IPS DF 6.9 (cell line): Measurements from ENCODE around the gene STPG1.

Experiments used
- DNase-seq: peaks from one replicate; pipeline ENCODE4 v3.0.0-alpha.2; 2013; ENCODE audit warnings: low read depth, low spot score
- H3K27ac ChIP-seq: one replicate; pipeline ENCODE4 v1.5.1; 2013; ENCODE audit warnings: low read length, control low read depth
- H3K27me3 ChIP-seq: 2 replicates; pipeline ENCODE4 v1.6.1; 2013; ENCODE audit warnings: mild to moderate bottlenecking, low read length; ENCODE audit not compliant: control insufficient read depth, insufficient read depth
- H3K36me3 ChIP-seq: 2 replicates; pipeline ENCODE4 v1.6.1; 2013; ENCODE audit warnings: low read length; ENCODE audit not compliant: control insufficient read depth, insufficient read depth
- H3K4me1 ChIP-seq: 2 replicates; pipeline ENCODE4 v1.6.1; 2013; ENCODE audit warnings: low read length; ENCODE audit not compliant: control insufficient read depth, insufficient read depth
- H3K4me3 ChIP-seq: 2 replicates; pipeline ENCODE4 v1.5.1; 2013; ENCODE audit warnings: mild to moderate bottlenecking, low read length
- H3K9me3 ChIP-seq: 2 replicates; pipeline ENCODE4 v1.6.1; 2013; ENCODE audit warnings: low read length, inconsistent platforms; ENCODE audit not compliant: control insufficient read depth, insufficient read depth
- WGBS: extraction: QIAGEN DNeasy Blood & Tissue Kit; methylation state at CpG from one replicate; pipeline ENCODE4 v1.1.7; 2013; ENCODE audit warnings: mixed read lengths, missing lambda C conversion rate; ENCODE audit not compliant: insufficient read length, insufficient coverage; 5-methylcytosine and 5-hydroxymethylcytosine counted together

The STPG1 gene

DNA sequence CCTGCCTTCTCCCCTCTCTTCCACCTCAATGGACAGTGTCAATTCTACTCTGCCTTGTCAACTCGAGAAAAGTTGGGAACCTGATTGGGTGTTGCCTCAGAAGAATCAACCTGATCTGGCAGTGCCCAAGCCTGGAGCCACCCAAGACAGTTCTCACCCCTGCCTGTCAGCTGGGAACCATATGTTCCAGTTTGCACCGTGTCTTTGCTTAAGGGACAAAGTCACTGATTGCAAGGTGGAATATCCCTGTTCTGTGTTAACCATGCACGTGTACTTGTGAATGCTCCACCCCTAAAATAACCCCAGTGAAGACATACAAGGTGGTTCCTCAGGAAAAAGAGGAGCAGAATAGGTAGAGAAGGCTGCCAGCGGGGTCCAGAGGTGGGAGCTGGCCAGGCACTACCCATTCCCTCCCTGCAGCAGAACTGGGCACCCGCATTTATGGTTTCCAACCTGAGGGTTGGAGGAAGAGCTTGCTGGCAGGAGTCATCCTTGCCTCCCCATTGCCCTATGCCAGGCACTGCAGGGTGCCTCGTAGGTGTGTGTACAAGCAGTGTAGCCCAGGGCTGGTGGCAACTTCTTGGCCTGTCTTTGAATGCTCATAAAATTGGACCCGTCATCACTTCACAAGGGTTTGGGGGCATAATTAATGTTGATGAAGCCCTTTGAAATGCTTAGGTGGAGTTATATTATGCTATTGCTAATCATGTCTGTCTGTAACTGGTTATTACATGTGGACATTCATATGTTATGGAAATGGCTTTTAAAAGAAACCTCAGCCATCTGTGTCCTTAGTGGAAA lies 13.4 kb upstream of the STPG1 start:
- no peak overlapping the region for H3K4me3 ChIP-seq
- WGBS: no CpG with 5 or more reads among the region's 7 CpGs

DNA sequence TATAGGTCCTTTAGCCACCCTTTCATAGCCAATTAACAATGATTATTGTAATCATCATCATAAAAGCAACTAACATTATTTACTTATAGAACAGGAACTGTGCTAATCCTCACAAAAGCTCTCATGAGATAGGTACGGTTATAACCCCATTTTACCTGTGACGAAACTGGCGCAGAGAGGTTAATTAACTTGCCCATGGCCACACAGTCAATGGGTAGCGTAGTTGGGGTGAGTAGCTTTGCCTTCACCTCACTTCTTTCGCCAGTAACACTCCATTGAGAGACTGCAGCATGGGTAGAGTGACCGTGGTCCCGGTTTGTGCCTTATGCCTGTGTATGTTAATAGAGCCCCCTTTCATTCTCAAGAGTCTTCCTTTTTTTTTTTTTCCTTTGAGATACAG lies 12.3 kb upstream of the STPG1 start:
- WGBS: no CpG with 5 or more reads among the region's 7 CpGs
- H3K4me1 ChIP-seq: no peaks in the 10 kb centered on the region; the same call in 1 of the 2 replicates

More for the DNA sequence above, 13.4 kb upstream of the STPG1 start:
- Histone ChIP-seq H3K4me1 (no peaks in the 10 kb centered on the region), H3K9me3 (no peaks in the 10 kb centered on the region), H3K27me3 (no peaks in the 10 kb centered on the region), H3K36me3 (no peaks in the 10 kb centered on the region), H3K27ac (no peak overlapping the region)
- no peak for DNase-seq

DNA sequence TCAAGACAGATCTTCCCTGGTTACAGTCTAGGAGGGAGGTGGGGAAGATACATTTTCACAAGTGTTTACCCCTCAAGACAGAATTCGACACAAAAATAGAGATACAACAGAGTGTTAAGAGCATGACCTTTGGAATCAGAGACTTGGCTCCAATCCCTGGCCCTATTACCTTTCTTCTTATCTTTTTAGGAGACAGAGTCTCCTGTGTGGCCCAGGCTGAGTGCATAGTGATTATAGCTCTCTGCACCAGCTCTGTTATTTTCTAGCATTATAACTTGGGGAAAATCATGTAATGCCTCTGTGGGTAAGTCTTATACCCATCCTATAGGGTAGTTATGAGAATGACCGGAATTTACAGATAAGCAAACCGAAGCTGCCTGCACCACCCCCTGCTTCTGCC lies 11.9 kb upstream of the STPG1 start:
- no peaks in the 10 kb centered on the region; the same call in 1 of the 2 replicates for H3K4me1 ChIP-seq
- H3K4me3 ChIP-seq: no peak overlapping the region
- no peaks in the 10 kb centered on the region for H3K9me3 ChIP-seq
- H3K27ac ChIP-seq: no peak overlapping the region
- H3K27me3 ChIP-seq: no peaks in the 10 kb centered on the region
- H3K36me3 ChIP-seq: no peaks in the 10 kb centered on the region
- DNase-seq: no peak
- no CpG with 5 or more reads among the region's 3 CpGs for WGBS

More for the DNA sequence above, 12.3 kb upstream of the STPG1 start:
- DNase-seq: no peak
- no peaks in the 10 kb centered on the region for H3K36me3 ChIP-seq
- H3K9me3 ChIP-seq: no peaks in the 10 kb centered on the region
- no peaks in the 10 kb centered on the region for H3K27me3 ChIP-seq
- no peak overlapping the region for H3K4me3 ChIP-seq
- H3K27ac ChIP-seq: no peak overlapping the region

DNA sequence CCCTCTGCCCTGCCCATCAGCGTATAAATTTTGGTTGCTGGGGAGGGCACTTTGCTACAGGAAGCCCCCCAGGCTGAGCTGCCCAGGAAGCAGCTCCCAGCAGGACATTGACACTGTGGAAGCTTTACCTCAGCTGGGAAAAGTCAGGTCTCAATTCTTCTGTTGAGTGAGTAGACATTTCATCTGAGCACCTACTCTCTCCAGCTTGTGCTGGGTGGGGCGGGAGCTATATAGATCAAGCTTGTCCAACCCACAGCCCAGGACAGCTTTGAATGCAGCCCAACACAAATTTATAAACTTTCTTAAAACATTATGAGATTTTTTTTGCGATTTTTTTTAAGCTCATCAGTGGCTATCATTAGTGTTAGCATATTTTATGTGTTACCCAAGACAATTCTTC lies 11.4 kb upstream of the STPG1 start:
- Histone ChIP-seq H3K4me1 (no peaks in the 10 kb centered on the region; the same call in 1 of the 2 replicates), H3K4me3 (no peak overlapping the region), H3K36me3 (no peaks in the 10 kb centered on the region), H3K27ac (no peak overlapping the region), H3K9me3 (no peaks in the 10 kb centered on the region), H3K27me3 (no peaks in the 10 kb centered on the region)
- no peak for DNase-seq
- WGBS: no CpG with 5 or more reads among the region's 3 CpGs

DNA sequence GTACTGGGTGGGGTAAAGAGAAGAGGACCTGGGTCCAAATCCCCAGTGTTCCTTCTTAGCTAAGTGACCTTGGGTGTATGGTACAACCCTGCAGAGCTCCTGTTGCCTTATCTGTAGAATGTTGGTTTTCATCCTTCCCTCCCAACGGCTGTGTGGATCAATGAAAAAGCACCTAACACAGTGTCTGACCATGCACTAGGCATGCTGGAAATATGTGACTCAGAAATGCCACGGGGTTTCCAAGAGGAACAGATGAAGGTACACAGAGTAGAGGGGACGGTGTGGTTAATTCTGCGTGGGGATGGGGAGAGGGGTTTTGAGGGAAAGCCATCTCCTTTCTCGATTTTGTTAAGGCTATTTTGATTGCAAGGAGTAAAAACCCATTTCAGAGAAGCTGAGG lies 10.6 kb upstream of the STPG1 start:
- peaks cover 3% of the 10 kb centered on the region; the same call in 1 of the 2 replicates for H3K36me3 ChIP-seq
- no peak overlapping the region for H3K4me3 ChIP-seq
- no peak overlapping the region for H3K27ac ChIP-seq
- WGBS: no CpG with 5 or more reads among the region's 5 CpGs
- no peaks in the 10 kb centered on the region for H3K27me3 ChIP-seq
- no peaks in the 10 kb centered on the region for H3K9me3 ChIP-seq
- no peaks in the 10 kb centered on the region; the same call in 1 of the 2 replicates for H3K4me1 ChIP-seq
- DNase-seq: no peak

DNA sequence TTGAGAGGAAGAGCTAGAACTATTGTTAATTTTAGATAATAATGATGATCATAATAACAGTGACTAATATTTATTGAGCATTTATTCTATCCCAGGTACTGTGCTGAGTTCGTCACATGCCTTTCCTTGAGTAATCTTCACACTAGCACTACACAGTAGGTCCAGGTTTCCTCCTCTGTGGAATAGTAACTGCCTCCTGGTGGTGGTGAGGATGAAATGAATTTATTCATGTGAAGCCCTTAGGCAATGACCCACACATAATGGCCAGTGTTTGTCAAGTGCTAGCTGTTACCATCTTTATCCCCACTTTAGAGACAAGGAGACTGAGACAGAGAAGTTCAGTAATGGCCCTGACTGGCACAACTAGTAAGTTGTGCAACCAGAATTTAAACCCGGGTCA lies 7.9 kb upstream of the STPG1 start:
- Histone ChIP-seq H3K9me3 (no peaks in the 10 kb centered on the region), H3K4me1 (no peaks in the 10 kb centered on the region; the same call in 1 of the 2 replicates), H3K27ac (no peak overlapping the region), H3K27me3 (no peaks in the 10 kb centered on the region), H3K4me3 (no peak overlapping the region), H3K36me3 (peaks cover 3% of the 10 kb centered on the region; the same call in 1 of the 2 replicates)
- no CpG with 5 or more reads among the region's 2 CpGs for WGBS
- DNase-seq: no peak

DNA sequence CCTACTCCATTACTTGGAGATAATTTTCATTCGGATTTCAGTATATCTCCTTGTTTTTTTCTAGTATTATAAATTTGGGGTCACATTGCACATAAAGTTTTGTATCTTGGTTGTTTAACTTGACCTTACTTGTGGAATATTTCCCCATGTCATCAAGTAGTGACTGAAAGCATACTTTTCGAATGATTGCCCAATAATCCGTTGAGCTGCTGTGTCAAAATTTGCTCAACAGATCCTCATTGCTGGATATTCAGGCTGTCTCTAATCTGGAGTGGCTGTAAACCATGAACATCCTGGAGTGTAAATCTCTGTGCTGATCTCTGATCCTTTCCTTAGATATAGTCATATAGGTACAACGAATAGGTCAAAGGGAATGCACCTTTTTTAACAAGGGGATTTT lies 7.0 kb upstream of the STPG1 start:
- no CpG with 5 or more reads among the region's 4 CpGs for WGBS
- Histone ChIP-seq H3K36me3 (peaks cover 3% of the 10 kb centered on the region; the same call in 1 of the 2 replicates), H3K4me3 (no peak overlapping the region), H3K9me3 (no peaks in the 10 kb centered on the region), H3K27ac (no peak overlapping the region), H3K4me1 (no peaks in the 10 kb centered on the region; the same call in 1 of the 2 replicates), H3K27me3 (no peaks in the 10 kb centered on the region)
- no peak for DNase-seq

DNA sequence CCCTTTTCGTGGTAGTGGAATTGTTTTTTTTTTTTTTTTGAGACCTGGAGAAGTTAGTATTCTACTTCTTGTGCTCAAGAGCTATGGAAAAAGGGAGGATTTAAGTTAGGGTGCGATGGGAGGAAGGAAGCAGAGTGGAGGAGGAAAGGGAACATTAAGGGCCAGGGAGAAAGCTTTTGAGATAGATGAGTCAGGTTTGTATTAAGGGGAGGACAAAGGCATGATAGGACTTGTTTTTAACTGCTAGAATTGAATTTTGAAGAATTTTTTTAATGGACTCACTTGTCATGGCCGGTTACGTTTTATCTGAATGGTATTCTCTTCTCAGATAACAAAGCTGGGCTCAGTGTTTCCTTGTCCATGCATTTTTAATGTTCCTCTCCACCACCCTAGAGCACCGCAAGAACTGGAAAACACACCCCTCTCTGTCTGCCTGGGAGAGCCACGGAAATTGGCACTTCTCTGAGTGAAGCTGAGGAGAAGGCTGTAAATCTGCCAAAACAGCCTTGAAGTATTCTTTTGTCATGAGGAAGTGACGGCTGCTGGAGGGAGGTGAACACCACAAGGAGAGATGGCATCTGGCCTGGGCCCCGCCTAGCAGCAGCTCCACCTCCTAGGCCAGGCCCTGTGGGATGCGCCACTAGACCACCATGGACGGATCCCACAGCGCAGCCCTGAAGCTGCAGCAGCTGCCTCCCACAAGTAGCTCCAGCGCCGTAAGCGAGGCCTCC lies 5.5 kb upstream of the STPG1 start:
- H3K4me3 ChIP-seq: no peak overlapping the region

DNA sequence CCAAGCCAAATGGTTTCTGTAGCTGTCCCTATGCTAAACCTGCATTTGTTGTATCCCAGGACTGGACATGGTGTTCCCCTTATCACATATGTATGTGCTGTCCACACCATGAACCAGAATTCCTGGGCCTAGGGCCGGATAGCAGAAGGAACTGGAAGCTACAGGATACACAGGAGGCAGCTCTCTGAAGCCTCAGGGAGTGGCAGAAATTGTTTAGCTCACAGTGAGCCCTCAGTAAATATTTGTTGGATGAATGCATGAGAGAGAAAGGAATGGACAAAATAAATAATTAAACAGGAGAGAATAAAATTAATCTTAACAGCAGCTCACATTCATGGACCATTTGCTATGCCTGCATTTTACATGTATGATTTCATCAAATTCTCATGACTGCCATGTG lies 4.1 kb upstream of the STPG1 start:
- Histone ChIP-seq H3K27me3 (no peaks in the 10 kb centered on the region), H3K4me3 (no peak overlapping the region), H3K9me3 (no peaks in the 10 kb centered on the region), H3K36me3 (peaks cover 3% of the 10 kb centered on the region; the same call in 1 of the 2 replicates), H3K4me1 (no peaks in the 10 kb centered on the region; the same call in 1 of the 2 replicates), H3K27ac (no peak overlapping the region)
- no CpG with 5 or more reads among the region's 1 CpG for WGBS
- no peak for DNase-seq

More for the DNA sequence above, 5.5 kb upstream of the STPG1 start:
- H3K27ac ChIP-seq: no peak overlapping the region
- no peaks in the 10 kb centered on the region for H3K27me3 ChIP-seq
- peaks cover 3% of the 10 kb centered on the region; the same call in 1 of the 2 replicates for H3K36me3 ChIP-seq
- H3K9me3 ChIP-seq: no peaks in the 10 kb centered on the region
- no peaks in the 10 kb centered on the region; the same call in 1 of the 2 replicates for H3K4me1 ChIP-seq
- 100% methylated on average over 1 of the region's 14 CpGs for WGBS
- no peak for DNase-seq

DNA sequence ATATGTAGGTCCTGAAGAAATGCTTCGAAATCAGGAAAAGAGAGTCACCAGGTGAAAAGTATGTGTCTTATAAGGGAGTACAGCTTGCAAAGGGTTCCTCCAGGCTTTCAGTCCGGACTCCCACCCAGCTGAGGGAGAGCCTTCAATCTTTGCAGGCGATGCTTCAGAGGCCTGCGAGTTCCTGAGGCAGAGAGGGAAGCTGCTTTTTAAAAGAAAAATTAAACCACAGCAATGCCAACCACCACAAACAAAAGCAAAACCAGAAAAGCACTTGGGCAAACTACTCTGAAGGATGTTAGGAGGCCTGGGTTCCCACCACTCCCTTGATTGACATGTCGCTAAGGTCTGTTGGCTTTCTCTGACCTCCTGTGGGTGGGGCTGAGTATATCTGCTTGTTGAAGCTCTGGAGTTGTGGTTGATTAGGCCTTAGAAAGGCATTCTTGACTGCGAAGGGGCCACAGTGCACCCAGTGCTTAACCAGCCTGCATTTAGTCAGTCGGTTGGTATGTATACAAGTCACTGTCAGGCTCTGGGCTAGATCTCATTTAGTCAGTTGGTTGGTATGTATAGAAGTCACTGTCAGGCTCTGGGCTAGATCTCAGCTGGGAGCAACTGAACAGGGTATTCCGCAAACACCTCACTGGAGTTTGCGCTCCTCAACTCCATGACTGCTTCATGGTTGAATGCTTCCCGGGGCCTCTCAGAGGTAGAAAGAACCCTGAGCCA lies 3.2 kb upstream of the STPG1 start:
- H3K9me3 ChIP-seq: no peaks in the 10 kb centered on the region
- no peaks in the 10 kb centered on the region; the same call in 1 of the 2 replicates for H3K4me1 ChIP-seq
- no peak for DNase-seq
- H3K4me3 ChIP-seq: no peak overlapping the region
- H3K36me3 ChIP-seq: peaks cover 3% of the 10 kb centered on the region; the same call in 1 of the 2 replicates
- no peaks in the 10 kb centered on the region for H3K27me3 ChIP-seq
- WGBS: no CpG with 5 or more reads among the region's 10 CpGs
- no peak overlapping the region for H3K27ac ChIP-seq
